C4-2B (cell line): ENCODE measurements around the gene ZRSR2.

Source experiments
- ZFX ChIP-seq: fragments of 450-650 bp; IDR thresholded peaks from 2 replicates; pipeline ENCODE4 v1.6.1; 2017
- TF ChIP-seq, protein P1 (sequence below): fragments of 450-650 bp; conservative IDR thresholded peaks from 2 replicates; pipeline ENCODE4 v1.5.1; 2017; ENCODE audit warnings: mild to moderate bottlenecking

DNA sequence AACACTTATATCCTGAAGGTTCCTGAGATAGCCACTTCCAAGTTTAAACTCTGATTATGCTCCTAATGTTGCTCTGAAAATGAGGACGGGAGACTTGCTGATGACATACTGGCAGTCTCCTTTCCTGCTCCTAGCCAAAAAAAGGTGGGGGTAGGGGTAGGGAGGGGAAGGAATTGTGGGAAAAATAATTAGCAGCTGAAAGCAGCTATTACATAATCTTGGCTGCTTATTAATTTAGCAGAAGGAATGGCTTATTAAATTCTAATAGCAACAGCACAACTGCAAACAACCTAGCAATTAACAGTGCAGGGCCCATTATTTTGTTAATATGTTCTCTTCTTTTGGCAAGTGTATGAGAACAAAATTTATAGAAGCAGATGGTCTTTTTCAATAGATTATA lies 66.4 kb downstream of the ZRSR2 start:
- TF ChIP-seq, protein P1, sequence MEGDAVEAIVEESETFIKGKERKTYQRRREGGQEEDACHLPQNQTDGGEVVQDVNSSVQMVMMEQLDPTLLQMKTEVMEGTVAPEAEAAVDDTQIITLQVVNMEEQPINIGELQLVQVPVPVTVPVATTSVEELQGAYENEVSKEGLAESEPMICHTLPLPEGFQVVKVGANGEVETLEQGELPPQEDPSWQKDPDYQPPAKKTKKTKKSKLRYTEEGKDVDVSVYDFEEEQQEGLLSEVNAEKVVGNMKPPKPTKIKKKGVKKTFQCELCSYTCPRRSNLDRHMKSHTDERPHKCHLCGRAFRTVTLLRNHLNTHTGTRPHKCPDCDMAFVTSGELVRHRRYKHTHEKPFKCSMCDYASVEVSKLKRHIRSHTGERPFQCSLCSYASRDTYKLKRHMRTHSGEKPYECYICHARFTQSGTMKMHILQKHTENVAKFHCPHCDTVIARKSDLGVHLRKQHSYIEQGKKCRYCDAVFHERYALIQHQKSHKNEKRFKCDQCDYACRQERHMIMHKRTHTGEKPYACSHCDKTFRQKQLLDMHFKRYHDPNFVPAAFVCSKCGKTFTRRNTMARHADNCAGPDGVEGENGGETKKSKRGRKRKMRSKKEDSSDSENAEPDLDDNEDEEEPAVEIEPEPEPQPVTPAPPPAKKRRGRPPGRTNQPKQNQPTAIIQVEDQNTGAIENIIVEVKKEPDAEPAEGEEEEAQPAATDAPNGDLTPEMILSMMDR, result no peak
- no peak for TF ChIP-seq ZFX
